NT2/D1 (cell line): ENCODE measurements around the gene ERC1.
A peak's percentile ranks its signal among the peaks of the same experiment; 100 is the strongest.

Experiments
- DNase-seq: peaks from one replicate; pipeline ENCODE4 v3.0.0-alpha.2; 2011; ENCODE audit warnings: low read depth, low spot score
- H3K27me3 ChIP-seq: 2 replicates; pipeline ENCODE4 v1.6.0; 2011; ENCODE audit warnings: mild to moderate bottlenecking; ENCODE audit not compliant: insufficient read length, insufficient read depth
- H3K36me3 ChIP-seq: 2 replicates; pipeline ENCODE4 v1.6.1; 2011; ENCODE audit warnings: mild to moderate bottlenecking, low read length, mixed read lengths; ENCODE audit not compliant: insufficient read depth, insufficient read length
- H3K4me1 ChIP-seq: 2 replicates; pipeline ENCODE4 v1.5.1; 2011; ENCODE audit not compliant: insufficient read depth, insufficient read length
- H3K4me3 ChIP-seq: 2 replicates; pipeline ENCODE4 v1.5.1; 2011; ENCODE audit warnings: low read depth; ENCODE audit not compliant: insufficient read length
- H3K9ac ChIP-seq: 2 replicates; pipeline ENCODE4 v1.6.0; 2011; ENCODE audit warnings: low read depth; ENCODE audit not compliant: insufficient read length
- H3K9me3 ChIP-seq: 2 replicates; pipeline ENCODE4 v1.5.1; 2011; ENCODE audit warnings: mild to moderate bottlenecking, low read length; ENCODE audit not compliant: insufficient read depth
- SUZ12 ChIP-seq: IDR thresholded peaks from 2 replicates; pipeline ENCODE4 v1.6.1; 2011; ENCODE audit not compliant: insufficient read length, insufficient read depth; ENCODE audit errors: extremely low read depth
- YY1 ChIP-seq: IDR thresholded peaks from 2 replicates; pipeline ENCODE4 v1.6.1; 2011; ENCODE audit not compliant: insufficient read length, insufficient read depth
- ZNF274 ChIP-seq: IDR thresholded peaks from 2 replicates; pipeline ENCODE4 v1.6.1; 2011; ENCODE audit warnings: mild to moderate bottlenecking, low read depth, low read length

Gene ERC1

DNA sequence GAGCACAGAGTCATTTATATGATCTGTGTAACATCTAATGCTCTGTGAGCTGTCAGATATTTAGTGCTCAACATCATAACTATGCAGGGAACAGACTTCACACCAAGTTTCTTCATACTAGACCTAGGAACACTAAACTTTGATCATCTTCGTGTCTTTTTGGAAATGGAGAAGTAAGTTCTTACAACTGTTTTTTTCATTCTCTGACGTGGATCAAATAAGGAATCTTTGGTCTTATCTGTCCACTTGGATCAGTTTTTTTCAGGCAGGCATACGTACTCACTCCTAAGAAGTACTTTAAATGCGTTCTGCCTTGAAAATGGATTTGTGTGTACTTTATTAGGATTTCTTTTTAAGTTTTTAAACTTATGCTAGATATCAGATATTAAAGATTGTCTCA lies 412.4 kb downstream of the ERC1 start:
- Histone ChIP-seq H3K4me3 (no peak overlapping the region), H3K36me3 (no peaks in the 10 kb centered on the region), H3K9ac (no peak overlapping the region), H3K4me1 (no peaks in the 10 kb centered on the region), H3K27me3 (no peaks in the 10 kb centered on the region), H3K9me3 (no peaks in the 10 kb centered on the region)
- TF ChIP-seq SUZ12 (no peak), YY1 (no peak), ZNF274 (no peak)
- no peak for DNase-seq

DNA sequence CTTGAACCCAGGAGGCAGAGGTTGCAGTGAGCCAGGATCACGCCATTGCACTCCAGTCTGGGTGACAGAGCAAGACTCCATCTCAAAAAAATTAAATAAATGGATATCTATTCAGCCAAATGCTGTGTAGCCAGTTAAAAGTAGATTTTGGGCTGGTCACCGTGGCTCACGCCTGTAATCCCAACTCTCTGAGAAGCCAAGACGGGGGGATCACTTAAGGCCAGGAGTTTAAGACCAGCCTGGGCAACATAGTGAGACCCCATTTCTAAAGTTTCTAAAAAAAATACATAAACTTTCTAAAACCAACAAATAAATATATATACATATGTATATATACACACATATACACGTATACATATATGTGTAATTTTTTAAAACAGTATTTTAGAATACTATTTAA lies 414.6 kb downstream of the ERC1 start:
- H3K9ac ChIP-seq: no peak overlapping the region
- H3K4me1 ChIP-seq: no peaks in the 10 kb centered on the region
- H3K9me3 ChIP-seq: no peaks in the 10 kb centered on the region
- H3K36me3 ChIP-seq: peaks cover 4% of the 10 kb centered on the region
- H3K4me3 ChIP-seq: no peak overlapping the region
- no peak for DNase-seq
- TF ChIP-seq ZNF274 (no peak), YY1 (no peak), SUZ12 (no peak)
- H3K27me3 ChIP-seq: no peaks in the 10 kb centered on the region

DNA sequence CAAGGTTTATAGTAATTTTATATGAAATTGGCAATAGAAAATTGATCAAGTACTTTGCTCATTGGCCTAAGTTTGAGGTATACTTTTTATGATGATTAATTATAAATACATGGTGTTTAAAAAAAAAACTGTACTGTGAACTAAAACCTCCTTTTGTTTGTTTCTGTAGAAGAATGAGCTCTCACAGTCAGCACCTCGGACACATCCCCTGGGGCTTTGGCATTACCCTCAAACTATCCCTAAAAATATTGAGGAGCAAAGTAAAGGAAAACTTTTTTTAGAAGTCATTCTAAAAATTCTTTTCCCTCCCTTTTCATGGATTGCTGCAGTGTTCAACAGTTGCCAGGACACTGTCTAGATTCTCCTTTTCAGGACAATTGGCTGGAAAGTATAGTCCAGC lies 419.8 kb downstream of the ERC1 start:
- Histone ChIP-seq H3K4me1 (no peaks in the 10 kb centered on the region), H3K9me3 (no peaks in the 10 kb centered on the region), H3K36me3 (peaks cover 10% of the 10 kb centered on the region), H3K4me3 (no peak overlapping the region), H3K27me3 (no peaks in the 10 kb centered on the region), H3K9ac (no peak overlapping the region)
- TF ChIP-seq ZNF274 (no peak), YY1 (no peak), SUZ12 (no peak)
- DNase-seq: no peak

DNA sequence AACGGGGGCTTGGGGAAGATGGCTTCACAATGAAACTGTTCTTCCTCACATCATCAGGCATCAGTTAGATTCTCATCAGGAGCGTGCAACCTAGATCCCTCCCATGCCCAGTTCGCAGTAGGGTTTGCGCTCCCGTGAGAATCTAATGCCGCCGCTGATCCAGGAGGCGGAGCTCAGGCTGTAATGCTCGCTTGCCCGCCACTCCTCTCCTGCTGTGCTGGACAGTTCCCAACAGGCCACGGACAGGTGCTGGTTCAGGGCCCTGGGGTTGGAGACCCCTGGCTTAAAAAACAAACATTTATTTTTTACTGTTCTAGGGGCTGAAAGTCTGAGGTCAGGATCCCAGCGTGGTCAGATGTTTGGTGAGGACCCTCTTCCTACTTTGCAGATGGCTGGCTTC lies 422.9 kb downstream of the ERC1 start:
- peaks cover 12% of the 10 kb centered on the region for H3K9me3 ChIP-seq
- DNase-seq: no peak
- H3K4me3 ChIP-seq: no peak overlapping the region
- no peak for TF ChIP-seq YY1
- TF ChIP-seq ZNF274: no peak
- TF ChIP-seq SUZ12: no peak
- no peak overlapping the region for H3K9ac ChIP-seq
- H3K36me3 ChIP-seq: peaks cover 9% of the 10 kb centered on the region
- H3K27me3 ChIP-seq: no peaks in the 10 kb centered on the region
- H3K4me1 ChIP-seq: no peaks in the 10 kb centered on the region

DNA sequence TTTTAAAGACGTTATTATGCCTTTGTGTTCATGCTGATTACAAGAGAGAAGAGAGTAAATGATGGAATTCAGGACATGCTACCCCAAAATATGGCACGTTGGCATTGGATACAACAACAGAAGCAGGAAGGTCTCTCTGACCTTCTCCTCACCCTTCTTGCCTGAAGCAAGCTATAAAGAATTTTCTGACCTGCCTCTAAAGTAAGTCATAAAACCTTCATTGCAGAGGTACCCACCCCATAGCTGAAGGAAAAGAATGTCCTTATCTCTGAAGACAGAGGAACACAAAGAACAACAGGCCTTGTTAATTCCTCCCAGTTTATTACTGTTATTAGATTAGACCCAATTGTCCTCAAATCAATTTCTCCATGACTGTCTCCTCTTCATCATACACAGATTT lies 427.1 kb downstream of the ERC1 start:
- Histone ChIP-seq H3K9ac (no peak overlapping the region), H3K4me1 (no peaks in the 10 kb centered on the region), H3K36me3 (no peaks in the 10 kb centered on the region), H3K27me3 (no peaks in the 10 kb centered on the region), H3K4me3 (no peak overlapping the region), H3K9me3 (peaks cover 54% of the 10 kb centered on the region)
- DNase-seq: no peak
- TF ChIP-seq SUZ12 (no peak), YY1 (no peak), ZNF274 (no peak)

DNA sequence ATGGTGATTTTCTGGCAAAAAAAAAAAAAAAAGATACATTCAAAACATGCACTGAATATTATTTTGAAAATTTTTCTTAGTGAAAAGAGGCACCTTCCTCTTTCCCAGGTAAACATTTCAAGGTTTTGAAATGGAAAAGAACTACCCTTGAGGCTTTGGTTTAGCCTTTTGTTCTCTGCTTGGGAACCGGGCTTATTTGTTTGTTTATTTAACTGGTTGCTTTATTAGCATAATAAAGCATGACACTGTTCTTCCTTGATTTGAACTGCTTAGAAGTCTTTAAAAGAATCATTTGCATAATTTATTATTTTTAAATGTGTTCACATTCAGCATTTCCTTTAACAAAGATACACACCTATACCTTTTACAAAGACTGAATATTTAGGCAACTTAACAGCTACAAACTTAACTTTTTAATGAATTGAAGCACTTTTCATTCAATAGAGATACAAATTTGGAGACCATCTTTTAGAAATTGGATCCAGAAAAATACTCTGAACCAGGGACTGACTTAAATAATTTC lies 428.9 kb downstream of the ERC1 start:
- no peaks in the 10 kb centered on the region for H3K4me1 ChIP-seq
- TF ChIP-seq SUZ12 (no peak), ZNF274 (no peak), YY1 (no peak)
- H3K27me3 ChIP-seq: no peaks in the 10 kb centered on the region
- H3K9ac ChIP-seq: no peak overlapping the region
- peaks cover 60% of the 10 kb centered on the region for H3K9me3 ChIP-seq
- H3K4me3 ChIP-seq: no peak overlapping the region
- no peaks in the 10 kb centered on the region for H3K36me3 ChIP-seq
- peak; percentile 83 for DNase-seq

DNA sequence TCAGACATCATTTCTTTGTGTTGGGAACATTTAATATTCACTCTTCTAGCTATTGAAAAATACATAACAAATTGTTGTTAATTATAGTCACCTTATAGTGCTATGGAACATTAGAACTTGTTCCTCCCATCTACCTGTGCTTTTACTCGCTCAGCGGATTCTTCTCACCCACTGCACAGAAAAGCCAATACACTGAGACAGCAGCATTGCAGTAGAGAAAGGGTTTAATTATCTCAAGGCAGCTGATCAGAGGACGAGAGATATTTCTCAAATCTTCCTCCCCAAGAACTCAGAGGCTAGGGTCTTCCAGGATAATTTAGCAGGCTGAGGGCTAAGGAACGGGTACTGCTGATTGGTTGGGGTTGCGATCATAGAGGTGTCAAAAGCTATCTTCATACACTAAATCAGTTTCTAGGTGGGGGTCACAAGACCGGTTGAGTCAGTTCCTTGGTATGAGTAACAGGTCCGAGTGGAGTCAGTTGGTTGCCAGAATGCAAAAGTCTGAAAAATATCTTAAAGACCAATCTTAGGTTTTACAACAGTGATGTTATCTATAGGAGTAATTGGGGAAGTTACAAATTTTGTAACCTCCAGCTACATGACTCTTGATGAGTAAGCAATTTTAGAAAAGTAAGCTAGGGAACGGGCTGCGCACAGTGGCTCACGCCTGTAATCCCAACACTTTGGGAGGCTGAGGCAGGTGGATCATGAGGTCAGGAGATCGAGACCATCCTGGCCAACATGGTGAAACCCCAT lies 430.2 kb downstream of the ERC1 start:
- Histone ChIP-seq H3K27me3 (no peaks in the 10 kb centered on the region), H3K36me3 (no peaks in the 10 kb centered on the region), H3K9ac (no peak overlapping the region), H3K4me3 (no peak overlapping the region), H3K4me1 (no peaks in the 10 kb centered on the region), H3K9me3 (peaks cover 60% of the 10 kb centered on the region)
- TF ChIP-seq SUZ12: no peak
- no peak for TF ChIP-seq ZNF274
- no peak for TF ChIP-seq YY1
- no peak for DNase-seq
